Measurements from ENCODE around the gene SMIM29.

Gene SMIM29

GRCh38 chr6:34241351-34242215 lies 7.2 kb downstream of the SMIM29 start:
- in situ Hi-C loops (cut with MboI; ENCODE audit: low sequenced_read_pairs), result no loop called here

DNA sequence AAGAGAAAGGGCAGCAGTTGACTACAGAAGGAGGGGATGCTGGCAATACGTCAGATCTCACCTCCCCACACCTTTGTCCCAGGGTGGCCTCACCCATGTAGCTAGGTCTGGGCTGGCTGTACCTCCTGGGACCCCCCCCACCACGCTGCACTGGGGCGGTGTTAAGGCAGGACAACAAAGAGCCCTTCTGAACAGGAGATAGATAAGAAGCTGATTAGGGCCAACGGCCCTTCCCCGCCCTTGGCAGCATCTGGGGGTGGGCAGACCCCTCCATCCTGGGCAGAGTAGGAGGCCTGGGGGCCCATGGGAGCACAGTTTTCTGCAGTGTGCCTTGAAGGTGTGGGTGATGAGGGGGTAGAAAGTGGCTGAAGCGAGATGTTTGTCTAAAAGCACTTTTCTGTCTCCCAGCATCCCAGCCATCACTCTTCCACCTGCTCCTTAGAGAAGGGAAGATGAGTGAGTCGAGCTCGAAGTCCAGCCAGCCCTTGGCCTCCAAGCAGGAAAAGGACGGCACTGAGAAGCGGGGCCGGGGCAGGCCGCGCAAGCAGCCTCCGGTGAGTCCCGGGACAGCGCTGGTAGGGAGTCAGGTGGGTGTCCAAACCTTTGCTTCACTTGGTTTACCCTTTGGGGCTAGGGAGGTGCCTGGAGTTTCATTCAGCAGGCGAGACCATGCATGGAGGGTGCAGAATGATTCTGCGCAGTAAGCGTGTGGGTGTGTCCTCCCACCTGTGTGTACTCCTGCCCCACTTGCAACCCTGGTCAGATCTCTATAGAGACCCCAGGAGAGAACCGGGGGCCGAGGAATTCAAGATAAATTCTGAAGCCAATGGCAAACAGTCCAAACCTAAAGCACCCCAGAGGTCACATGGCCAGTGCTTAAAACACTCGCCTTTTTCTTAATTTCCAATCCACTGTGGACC lies 8.2 kb downstream of the SMIM29 start:
- in situ Hi-C loops (cut with MboI; ENCODE audit: low sequenced_read_pairs), result no loop called here

GRCh38 chr6:34239893-34240292 lies 8.9 kb downstream of the SMIM29 start:
- in situ Hi-C loops (cut with MboI; ENCODE audit: low sequenced_read_pairs), result no loop called here

DNA sequence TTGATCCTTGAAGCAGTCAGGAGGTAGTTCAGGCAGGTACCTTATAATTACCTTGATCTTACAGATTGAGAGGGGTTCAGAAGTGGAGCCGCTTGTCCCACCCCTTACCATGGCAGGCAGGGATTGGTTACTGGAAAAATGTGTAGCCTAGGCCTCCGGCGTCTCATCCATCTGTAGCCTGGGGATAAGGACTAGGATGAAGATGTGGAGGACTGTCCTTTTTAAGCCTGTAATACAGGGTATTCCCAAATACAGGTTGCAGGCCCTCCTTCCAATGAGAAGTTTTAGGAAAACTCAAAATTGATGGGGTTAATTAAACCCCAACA lies 9.3 kb downstream of the SMIM29 start:
- in situ Hi-C loops (cut with MboI; ENCODE audit: low sequenced_read_pairs), result no loop called here

DNA sequence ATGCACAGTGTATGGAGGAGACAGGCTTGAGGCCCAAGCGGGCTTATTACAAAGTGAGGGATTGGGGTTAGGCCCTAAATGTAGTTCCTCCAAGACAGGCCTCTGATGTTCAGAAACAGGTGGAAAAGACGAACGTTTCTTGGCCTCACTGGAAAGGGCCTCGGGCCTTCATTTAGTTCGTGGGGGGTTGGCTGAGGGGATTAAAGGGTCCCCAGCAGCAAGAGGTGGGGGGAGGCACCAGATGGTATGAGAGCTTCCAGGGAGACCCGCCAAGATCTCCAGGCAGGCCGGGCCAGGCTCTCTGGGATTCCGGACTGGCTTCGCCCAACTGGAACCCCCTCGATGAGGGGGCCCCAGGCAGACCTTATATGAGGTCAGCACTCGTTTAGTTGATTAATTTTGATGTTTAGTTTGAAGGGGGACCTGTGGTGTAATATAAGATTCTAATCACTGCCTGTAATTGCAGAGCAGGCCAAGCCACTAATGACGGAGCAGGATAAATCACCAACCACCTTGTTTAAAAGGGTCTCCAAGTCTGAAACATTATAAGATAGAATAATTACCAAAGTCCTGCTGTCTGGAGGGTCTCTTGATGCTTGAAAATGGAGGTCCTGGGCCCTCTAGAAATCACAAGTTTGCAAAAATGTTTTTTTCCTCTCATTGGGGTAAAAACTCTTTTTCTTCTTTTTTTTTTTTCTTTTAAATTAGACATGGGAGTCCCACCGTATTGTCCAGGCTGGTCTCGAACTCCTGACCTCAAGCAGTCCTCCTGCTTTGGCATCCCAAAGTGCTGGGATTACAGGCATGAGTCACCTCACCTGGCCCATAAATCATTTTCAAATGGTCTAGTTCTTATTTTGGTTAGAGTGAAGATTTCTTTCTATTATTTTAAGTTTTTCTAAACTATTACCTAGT lies 10.0 kb downstream of the SMIM29 start:
- in situ Hi-C loops (cut with MboI; ENCODE audit: low sequenced_read_pairs), result no loop called here

GRCh38 chr6:34237722-34238584 lies 10.9 kb downstream of the SMIM29 start:
- in situ Hi-C loops (cut with MboI; ENCODE audit: low sequenced_read_pairs), result no loop called here

DNA sequence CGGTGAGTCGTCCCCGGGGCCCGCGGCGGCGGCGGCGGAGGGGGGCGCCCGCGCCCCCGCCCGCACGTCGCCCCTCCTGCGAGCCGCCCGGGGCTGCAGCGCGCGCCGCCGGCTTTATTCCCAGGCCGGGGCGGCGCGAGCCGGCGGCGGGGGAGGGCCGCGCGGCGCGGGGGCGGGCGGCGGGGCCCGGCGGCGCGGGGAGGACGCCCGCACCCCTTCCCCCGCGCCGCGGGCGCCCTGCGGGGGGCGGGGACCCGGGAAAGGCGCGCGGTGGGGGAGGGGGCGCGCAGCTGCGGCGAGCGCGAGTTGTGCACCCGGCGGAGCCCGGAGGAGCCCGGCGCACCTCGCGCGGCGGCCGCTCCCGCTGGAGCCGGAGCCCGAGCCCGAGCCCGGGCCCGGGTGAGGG lies 11.5 kb downstream of the SMIM29 start:
- in situ Hi-C loops (cut with MboI; ENCODE audit: low sequenced_read_pairs), result no loop called here

- in situ Hi-C loops (cut with MboI; ENCODE audit: low sequenced_read_pairs), result no loop called here
These were observed 12.1 kb downstream of the SMIM29 start, which contains the start of gene HMGA1 for GRCh38 chr6:34236443-34237315. HMGA1 (plus strand) TSS chr6:34236873; CDS start chr6:34240781, 3,908 bp downstream.

- in situ Hi-C loops (cut with MboI; ENCODE audit: low sequenced_read_pairs), result no loop called here
These were observed 12.7 kb downstream of the SMIM29 start for GRCh38 chr6:34236131-34236442.

DNA sequence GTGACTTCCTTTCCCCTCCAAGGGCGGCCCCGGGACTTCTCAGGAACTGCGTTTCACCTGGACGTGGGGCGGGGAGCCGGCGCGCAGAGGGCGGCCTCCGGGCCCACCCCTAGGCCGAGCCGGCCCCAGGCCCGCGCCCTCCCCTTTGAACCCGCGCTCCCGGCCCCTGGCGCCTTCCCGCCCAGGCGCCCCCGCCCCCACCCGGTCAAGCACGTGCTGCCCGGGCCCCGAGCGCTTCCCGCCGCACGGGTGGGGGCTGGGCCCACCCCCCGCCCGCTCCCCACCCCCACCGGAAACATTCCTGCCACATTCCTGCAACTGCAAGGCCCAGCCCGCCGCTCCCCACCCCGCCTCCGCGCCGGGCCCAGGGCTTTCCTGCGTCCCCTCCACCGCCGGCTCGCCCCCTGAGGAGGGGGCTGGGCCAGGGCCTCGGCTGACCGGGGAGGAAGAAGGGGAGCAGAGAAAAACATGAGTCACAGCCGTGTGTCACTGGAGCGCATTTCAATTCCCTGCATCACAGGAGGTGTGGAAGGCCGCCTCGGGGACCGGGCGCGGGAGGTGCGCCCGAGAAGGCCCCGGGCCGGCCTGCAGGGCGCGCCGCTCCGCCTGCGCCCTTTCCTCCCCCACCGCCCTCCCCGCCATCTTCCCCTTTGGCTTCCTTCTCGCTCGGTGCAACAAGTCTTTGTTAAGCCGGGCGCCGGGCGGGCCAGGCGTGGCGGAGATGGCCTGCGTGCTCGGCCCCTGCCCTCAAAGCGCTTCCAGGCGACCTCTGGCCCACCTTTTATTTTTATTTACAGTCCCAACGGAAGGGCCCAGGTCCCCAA lies 13.3 kb downstream of the SMIM29 start:
- in situ Hi-C loops (cut with MboI; ENCODE audit: low sequenced_read_pairs), result no loop called here

DNA sequence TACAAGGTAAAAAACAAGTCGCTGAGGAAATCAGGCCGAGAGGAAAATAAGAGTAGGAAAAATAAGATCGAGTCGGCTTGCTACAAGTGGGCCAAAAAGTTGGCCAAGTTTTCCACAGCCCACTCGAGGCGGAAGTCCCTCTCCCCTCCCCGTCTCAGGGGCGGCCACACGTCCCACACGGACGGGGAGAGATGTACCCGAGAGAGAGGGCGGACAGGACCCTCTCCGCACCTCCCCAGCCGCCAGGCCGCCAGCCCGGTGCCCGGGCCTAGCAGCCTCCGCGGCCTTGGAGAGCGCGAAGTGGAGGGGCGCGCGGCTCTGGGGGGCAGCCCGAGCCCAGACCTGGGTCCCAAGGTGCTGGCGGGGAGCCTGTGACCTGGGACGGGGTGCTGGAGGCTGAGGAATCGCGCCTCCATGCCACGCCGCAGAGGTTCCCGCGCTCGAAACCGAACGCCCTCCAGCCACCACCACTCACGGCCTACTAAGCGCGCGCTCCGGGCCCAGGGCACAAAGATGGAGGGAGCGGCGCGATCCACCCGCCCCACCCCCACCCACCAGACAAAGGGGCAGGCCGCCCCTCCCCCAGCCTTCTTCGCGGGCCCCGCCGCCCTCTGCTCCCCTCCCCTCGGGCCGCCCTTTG lies 14.0 kb downstream of the SMIM29 start:
- in situ Hi-C loops (cut with MboI; ENCODE audit: low sequenced_read_pairs), result no loop called here

GRCh38 chr6:34233867-34234266 lies 14.9 kb downstream of the SMIM29 start:
- in situ Hi-C loops (cut with MboI; ENCODE audit: low sequenced_read_pairs), result no loop called here

GRCh38 chr6:34232901-34233300 lies 15.9 kb downstream of the SMIM29 start:
- in situ Hi-C loops (cut with MboI; ENCODE audit: low sequenced_read_pairs), result no loop called here

GRCh38 chr6:34231566-34232336 lies 17.1 kb downstream of the SMIM29 start:
- in situ Hi-C loops (cut with MboI; ENCODE audit: low sequenced_read_pairs), result no loop called here

DNA sequence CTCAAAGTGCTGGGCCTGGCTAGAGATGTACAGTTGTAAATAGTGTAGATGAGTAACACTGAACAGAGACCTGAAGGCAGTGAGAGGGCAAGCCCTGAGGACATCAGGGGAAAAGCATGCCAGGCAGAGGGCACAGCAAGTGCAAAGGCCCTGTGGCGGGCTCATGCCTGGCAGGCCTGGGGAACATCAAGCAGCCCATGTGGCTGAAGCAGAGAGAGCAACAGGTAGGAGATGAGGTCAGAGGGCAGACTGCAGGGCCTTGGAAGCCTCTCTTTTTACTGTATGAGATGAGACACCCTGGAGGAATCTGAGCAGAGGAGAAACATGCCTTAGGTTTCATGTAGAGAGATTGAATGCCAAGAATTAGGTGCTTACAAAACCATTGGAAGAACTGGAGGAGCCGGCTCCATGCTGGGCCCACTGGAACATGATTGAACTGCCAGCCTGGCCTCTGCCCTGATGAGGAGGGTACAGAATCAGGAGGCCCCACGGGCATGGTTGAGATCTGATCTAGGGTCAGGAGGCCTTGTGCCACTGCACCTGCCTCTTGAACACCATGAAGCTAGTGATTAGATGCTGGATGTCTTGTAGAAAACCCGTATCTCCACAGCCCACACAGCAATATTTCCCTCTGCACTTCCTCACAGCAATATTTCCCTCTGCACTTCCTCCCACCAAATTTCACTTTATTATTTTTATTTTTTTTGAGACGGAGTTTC lies 18.0 kb downstream of the SMIM29 start:
- in situ Hi-C loops (cut with MboI; ENCODE audit: low sequenced_read_pairs), result no loop called here

DNA sequence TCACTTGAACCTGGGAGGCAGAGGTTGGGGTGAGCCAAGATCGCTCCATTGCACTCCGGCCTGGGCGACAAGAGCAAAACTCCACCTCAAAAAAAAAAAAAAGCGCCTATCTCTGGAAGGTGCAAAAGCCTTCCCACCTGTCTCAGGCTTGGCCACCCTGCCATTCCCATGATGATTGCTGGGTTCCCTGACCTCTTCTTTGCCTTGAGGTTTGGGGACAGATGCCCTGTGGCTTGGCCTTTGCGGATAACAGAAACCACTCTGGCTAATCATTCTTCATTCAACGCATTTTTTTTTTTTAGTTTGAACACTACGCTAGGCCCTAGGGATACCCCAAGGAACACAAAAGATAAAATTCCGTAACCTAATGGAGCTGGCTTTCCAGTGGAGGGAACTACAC lies 18.9 kb downstream of the SMIM29 start:
- in situ Hi-C loops (cut with MboI; ENCODE audit: low sequenced_read_pairs), result no loop called here

Measured in hTERT RPE-1 (cell line).